NCI-H1092 (cell line): ENCODE results near the gene DLL3.

Experiments used
- DNase-seq: peaks from one replicate; lab custom pipeline; 2025; lab: John Stamatoyannopoulos, UW

The DLL3 gene

DNA sequence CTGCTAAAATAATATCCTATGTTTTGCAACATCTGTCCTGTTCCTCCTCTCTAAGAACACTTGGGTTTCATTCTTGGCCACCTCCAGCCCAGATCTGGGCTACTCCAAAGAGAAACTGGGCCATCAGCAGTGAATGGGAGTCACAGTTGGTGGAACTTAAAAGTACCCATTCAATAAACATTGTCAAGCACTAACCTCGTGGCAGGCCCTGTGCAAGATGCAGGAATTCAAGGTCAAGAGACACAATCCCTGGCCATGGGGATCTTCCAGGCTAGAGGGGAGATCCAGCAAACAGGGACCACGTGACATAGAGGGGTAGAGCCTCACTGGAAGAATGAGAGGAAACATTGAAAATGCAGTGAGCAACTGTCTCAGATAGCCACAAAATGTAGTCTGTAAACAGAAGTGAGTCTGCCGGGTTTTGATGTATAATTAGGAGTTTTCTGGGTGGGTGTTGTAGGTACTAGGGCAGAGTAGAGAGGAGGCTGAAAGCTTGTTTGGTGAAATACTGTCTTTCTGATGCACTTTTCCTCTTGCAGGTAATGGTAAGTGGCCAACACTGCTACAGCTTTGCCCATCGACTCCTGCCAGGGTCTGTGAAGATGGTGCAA is 56.1 kb downstream of the DLL3 start:
- no peak for DNase-seq

DNA sequence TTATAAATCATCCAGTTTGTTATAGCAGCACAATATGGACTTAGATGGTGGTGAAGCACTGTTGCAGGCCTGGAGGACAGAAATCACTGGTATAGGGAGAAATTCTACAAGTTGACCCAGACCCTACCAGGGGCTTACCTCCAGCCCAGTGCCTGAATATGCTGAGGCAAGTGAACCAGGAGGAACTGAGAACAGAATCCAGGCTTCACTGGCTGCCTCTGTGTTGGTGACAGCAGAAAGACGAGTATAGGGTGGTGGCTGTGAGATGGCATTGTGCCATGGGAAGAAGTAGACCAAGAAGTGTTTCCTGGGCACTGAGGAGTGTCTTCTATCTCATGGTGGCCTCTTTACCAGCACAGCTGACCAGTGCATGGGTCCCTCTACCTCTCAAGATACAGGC is 57.1 kb downstream of the DLL3 start:
- no peak for DNase-seq
